Measurements from ENCODE around the gene EHD4.

- no peak for TF ChIP-seq CTCF (IDR thresholded peaks at IDR 0.05)
- no peak for TF ChIP-seq EP300 (IDR thresholded peaks at IDR 0.05)
Measured at GRCh38 chr15:41984622-41985021, 12.3 kb upstream of the EHD4 start.

Data from ovary (tissue), 3 donors.